A549 (cell line): Measurements from ENCODE around the gene SPATA6L. TPM values are rescaled to one million over a fixed set of nuclear protein-coding genes. Genes with fewer than 3 reads are reported as not detected.
A peak's percentile ranks its signal among the peaks of the same experiment; 100 is the strongest.

Experiments used
- ATAC-seq, 2 experiments: fragments of 200-7000 bp in 1 of 2; fragments of >200 bp in 1 of 2; cut with Nextera tagmentation in 1 of 2; cut with Tn5 transposase in 1 of 2; 3 replicates each; pipeline versions ENCODE4 v1.8.0 to v1.9.1; 2018 to 2020; ENCODE audit warnings: mild to moderate bottlenecking in 1 of 2, moderate library complexity in 1 of 2
- CTCF ChIA-PET: fragments of 300-600 bp; sonication (Branson Sonifier 250); formaldehyde crosslinking; extraction: SDS; loops from one replicate; lab custom pipeline; 2021; ENCODE audit warnings: antibody characterized with exemption, inconsistent platforms; lab: Yijun Ruan, JAX
- POLR2A ChIA-PET: fragments of 350-600 bp; formaldehyde crosslinking; extraction: SDS; loops from one replicate; lab custom pipeline; 2021; ENCODE audit warnings: antibody characterized with exemption, inconsistent platforms; lab: Yijun Ruan, JAX
- DNase-seq, 2 experiments: peaks; one replicate each; pipeline versions ENCODE4 v3.0.0 to v3.0.0-alpha.2; 2011 to 2016; ENCODE audit warnings: low read depth in 1 of 2, low spot score in 1 of 2
- FAIRE-seq: peaks from 2 replicates; lab custom pipeline; 2011; peaks lifted over from hg19 to GRCh38; lab: Jason Lieb, UNC
- H3K27ac ChIP-seq, 2 experiments: fragments of >200 bp; sonication (Bioruptor Twin); formaldehyde crosslinking; 3 replicates each; pipeline ENCODE4 v1.5.1; 2016 to 2017
- H3K4me1 ChIP-seq: fragments of >200 bp; sonication (Bioruptor Twin); formaldehyde crosslinking; 3 replicates; pipeline ENCODE4 v1.6.1; 2016
- H3K4me2 ChIP-seq: fragments of >200 bp; sonication (Bioruptor Twin); formaldehyde crosslinking; 3 replicates; pipeline ENCODE4 v1.6.1; 2016
- H3K4me3 ChIP-seq: fragments of >200 bp; sonication (Bioruptor Twin); formaldehyde crosslinking; 3 replicates; pipeline ENCODE4 v1.5.1; 2016
- H3K9me3 ChIP-seq: fragments of >200 bp; sonication (Bioruptor Twin); formaldehyde crosslinking; 3 replicates; pipeline ENCODE4 v1.6.1; 2016
- BCL3 ChIP-seq: fragments of >200 bp; sonication (Bioruptor Twin); formaldehyde crosslinking; IDR thresholded peaks from 3 replicates; pipeline ENCODE4 v1.6.1; 2016
- CBX8 ChIP-seq: fragments of 200-600 bp; sonication (generic); IDR thresholded peaks from 2 replicates; pipeline ENCODE4 v1.6.1; 2016
- EHF ChIP-seq: fragments of 250-450 bp; sonication (Bioruptor Pico); IDR thresholded peaks from 2 replicates; pipeline ENCODE4 v1.5.0; 2020; ENCODE audit warnings: mild to moderate bottlenecking
- ELK1 ChIP-seq: fragments of 150-350 bp; IDR thresholded peaks from 2 replicates; pipeline ENCODE4 v1.6.1; 2014; ENCODE audit warnings: low read depth, mild to moderate bottlenecking, low read length
- FOXS1 ChIP-seq: fragments of 250-450 bp; sonication (Bioruptor Pico); IDR thresholded peaks from 2 replicates; pipeline ENCODE4 v1.5.0; 2020; ENCODE audit warnings: mild to moderate bottlenecking, moderate library complexity
- KDM5A ChIP-seq: fragments of 200-600 bp; sonication (generic); IDR thresholded peaks from 2 replicates; pipeline ENCODE4 v1.6.1; 2016; ENCODE audit warnings: antibody characterized with exemption, mild to moderate bottlenecking
- MAX ChIP-seq: IDR thresholded peaks from 2 replicates; pipeline ENCODE4 v1.6.1; 2012
- MAZ ChIP-seq: fragments of 150-350 bp; IDR thresholded peaks from 2 replicates; pipeline ENCODE4 v1.6.1; 2014; ENCODE audit warnings: antibody characterized with exemption, low read depth, low read length, borderline replicate concordance
- MYC ChIP-seq: IDR thresholded peaks from 2 replicates; pipeline ENCODE4 v1.6.1; 2012; ENCODE audit warnings: mild to moderate bottlenecking, inconsistent platforms, low read length, improper control_type of control experiment, borderline replicate concordance
- NFE2L2 ChIP-seq: fragments of 150-350 bp; conservative IDR thresholded peaks from 2 replicates; pipeline ENCODE4 v1.6.1; 2014; ENCODE audit warnings: low read length
- NPAS2 ChIP-seq: fragments of 250-450 bp; sonication (Bioruptor Pico); IDR thresholded peaks from 2 replicates; pipeline ENCODE4 v1.8.0; 2022; ENCODE audit warnings: mild to moderate bottlenecking, moderate library complexity, borderline replicate concordance
- POLR2A ChIP-seq: IDR thresholded peaks from 2 replicates; pipeline ENCODE4 v1.6.1; 2012; ENCODE audit warnings: mild to moderate bottlenecking, low read length
- POLR2AphosphoS2 ChIP-seq: conservative IDR thresholded peaks from 2 replicates; pipeline ENCODE4 v1.6.1; 2012; ENCODE audit warnings: low read length, improper control_type of control experiment, inconsistent platforms
- RCOR1 ChIP-seq: fragments of 150-350 bp; IDR thresholded peaks from 2 replicates; pipeline ENCODE4 v1.6.1; 2014; ENCODE audit warnings: antibody characterized with exemption, low read length, low read depth
- RNF2 ChIP-seq: fragments of 200-600 bp; sonication (generic); IDR thresholded peaks from 2 replicates; pipeline ENCODE4 v1.6.1; 2016; ENCODE audit warnings: low read depth, mild to moderate bottlenecking, antibody characterized with exemption, moderate library complexity, borderline replicate concordance
- SMC3 ChIP-seq: fragments of >200 bp; sonication (Bioruptor Twin); formaldehyde crosslinking; IDR thresholded peaks from 3 replicates; pipeline ENCODE4 v1.6.1; 2018; ENCODE audit warnings: inconsistent platforms
- SREBF2 ChIP-seq: fragments of 450-650 bp; IDR thresholded peaks from 2 replicates; pipeline ENCODE4 v1.6.1; 2014; ENCODE audit warnings: mild to moderate bottlenecking, moderate library complexity
- USF2 ChIP-seq: fragments of 450-650 bp; IDR thresholded peaks from 2 replicates; pipeline ENCODE4 v1.6.1; 2014; ENCODE audit warnings: antibody characterized with exemption
- ZC3H11A ChIP-seq: fragments of 450-650 bp; IDR thresholded peaks from 2 replicates; pipeline ENCODE4 v1.6.1; 2014; ENCODE audit warnings: antibody characterized with exemption, mild to moderate bottlenecking
- ZFP36 ChIP-seq: fragments of 450-650 bp; IDR thresholded peaks from 2 replicates; pipeline ENCODE4 v1.6.1; 2014; ENCODE audit warnings: borderline replicate concordance; ENCODE audit not compliant: partially characterized antibody
- ZNF302 ChIP-seq: fragments of 250-450 bp; sonication (Bioruptor Pico); IDR thresholded peaks from 2 replicates; pipeline ENCODE4 v1.9.0; 2021; ENCODE audit warnings: inconsistent platforms, mild to moderate bottlenecking, moderate library complexity
- ZSCAN20 ChIP-seq: fragments of 250-450 bp; sonication (Bioruptor Pico); IDR thresholded peaks from 2 replicates; pipeline ENCODE4 v1.8.0; 2022; ENCODE audit warnings: mild to moderate bottlenecking, moderate library complexity
- WGBS: methylation state at CpG from one replicate; pipeline ENCODE4 v1.1.6; 2017; ENCODE audit errors: missing lambda C conversion rate; 5-methylcytosine and 5-hydroxymethylcytosine counted together
- polyA plus RNA-seq, 4 experiments: library from polyadenylated mRNA; depleted of rRNA in 3 of 4; stranded (reverse); fragments of >200 nt; fragmentation: RNase III in 1 of 4; extraction: RNeasy Plus Mini Kit Qiagen cat#74134 plus additional on column Dnase treatment in 1 of 4; gene quantifications; 2 replicates in 3 of 4; 3 replicates in 1 of 4; pipeline ENCODE4 v1.2.3, GENCODE V29; 2011 to 2017
- TF ChIP-seq, protein P1 (sequence below): fragments of >200 bp; sonication (Bioruptor Twin); formaldehyde crosslinking; IDR thresholded peaks from 3 replicates; pipeline ENCODE4 v1.5.1; 2016

Gene SPATA6L
- polyA plus RNA-seq, 2 of the 4 experiments (the other 2 are of a cell fraction): 0.99 to 6.6 TPM

GRCh38 chr9:4665357-4665756 is 923 bp downstream of the SPATA6L start (continued):
- no peak for TF ChIP-seq RCOR1
- TF ChIP-seq ZNF302: no peak
- TF ChIP-seq RNF2: no peak
- no peak for TF ChIP-seq ZC3H11A

DNA sequence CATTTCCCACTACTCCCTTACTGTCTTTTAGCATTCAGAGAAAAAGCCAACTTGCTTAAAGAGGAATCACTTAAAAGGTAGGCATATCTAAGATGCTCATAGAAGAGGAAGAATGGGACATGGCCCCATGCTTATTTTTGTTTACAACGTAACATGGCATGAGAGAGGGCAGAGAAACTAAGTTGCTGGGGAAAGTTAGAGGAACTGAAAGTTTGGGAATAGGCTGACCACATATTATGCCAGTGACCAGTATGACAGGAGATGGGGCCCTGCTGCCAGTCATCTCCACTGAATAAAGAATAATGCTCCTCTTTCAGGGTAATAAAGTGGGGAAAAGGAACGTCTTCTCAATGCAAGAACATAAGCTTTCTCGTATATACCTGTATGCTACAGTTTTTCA is 2.3 kb downstream of the SPATA6L start:
- DNase-seq: no peak
- Histone ChIP-seq H3K9me3 (no peaks in the 10 kb centered on the region), H3K4me2 (peak overlapping the region; percentile 98), H3K4me1 (peaks cover 36% of the 10 kb centered on the region), H3K4me3 (0 out of 3 replicates have a peak overlapping the region, but pooled peaks have one; percentile 84), H3K27ac (peak overlapping the region in 1 of 2 experiments; percentile 9; a peak in 1 of 6 replicates)
- ATAC-seq: no peak
- TF ChIP-seq NPAS2 (CRISPR knock-in tag): no peak
- no peak for TF ChIP-seq USF2
- TF ChIP-seq EHF (CRISPR knock-in tag): no peak
- CTCF ChIA-PET: interaction anchor here (1.2 to 5.5 kb wide), 6 partner anchors 8 to 324 kb away, joined by 3 to 37 read pairs (median 4); partner anchors contain the start of genes AK3 and CDC37L1
- no peak for FAIRE-seq
- POLR2A ChIA-PET: interaction anchor here (2.9 to 3.8 kb wide), 2 partner anchors 14 to 16 kb away, joined by 31 to 37 read pairs; partner anchors contain the start of gene CDC37L1
- WGBS: 71% methylated on average over 3 of the region's 3 CpGs

- peaks cover 40% of the 10 kb centered on the region for H3K4me1 ChIP-seq
- CTCF ChIA-PET: interaction anchor here (0.5 to 5.5 kb wide), 11 partner anchors 9 to 130 kb away, joined by 3 to 37 read pairs (median 4); partner anchors contain the start of gene AK3
- peak overlapping the region; percentile 92 to 99 for H3K27ac ChIP-seq
- H3K4me2 ChIP-seq: peak overlapping the region; percentile 98
- POLR2A ChIA-PET: interaction anchor here (1.4 to 3.8 kb wide), 3 partner anchors 15 to 16 kb away, joined by 5 to 37 read pairs (median 8); partner anchors contain the start of gene CDC37L1
- FAIRE-seq (no peak), DNase-seq (peak in 1 of 2 experiments; percentile 38)
- no peaks in the 10 kb centered on the region for H3K9me3 ChIP-seq
- TF ChIP-seq ZFP36: no peak
- TF ChIP-seq NPAS2 (CRISPR knock-in tag): no peak
- TF ChIP-seq NFE2L2: no peak
- no peak for TF ChIP-seq POLR2AphosphoS2
- no peak for TF ChIP-seq POLR2A
- TF ChIP-seq MAZ: no peak
- TF ChIP-seq EHF (CRISPR knock-in tag): no peak
- no peak for TF ChIP-seq KDM5A
- no peak for TF ChIP-seq ZSCAN20 (CRISPR knock-in tag)
- no peak for TF ChIP-seq ELK1
- TF ChIP-seq, all 56 proteins: peak for 0
- WGBS: 14% methylated on average over 13 of the region's 13 CpGs
- peak overlapping the region; percentile 84 for H3K4me3 ChIP-seq
- ATAC-seq: peak in 1 of 2 experiments; percentile 18; a peak in 3 of 6 replicates
Measured at GRCh38 chr9:4662989-4663792, 3.1 kb downstream of the SPATA6L start.

DNA sequence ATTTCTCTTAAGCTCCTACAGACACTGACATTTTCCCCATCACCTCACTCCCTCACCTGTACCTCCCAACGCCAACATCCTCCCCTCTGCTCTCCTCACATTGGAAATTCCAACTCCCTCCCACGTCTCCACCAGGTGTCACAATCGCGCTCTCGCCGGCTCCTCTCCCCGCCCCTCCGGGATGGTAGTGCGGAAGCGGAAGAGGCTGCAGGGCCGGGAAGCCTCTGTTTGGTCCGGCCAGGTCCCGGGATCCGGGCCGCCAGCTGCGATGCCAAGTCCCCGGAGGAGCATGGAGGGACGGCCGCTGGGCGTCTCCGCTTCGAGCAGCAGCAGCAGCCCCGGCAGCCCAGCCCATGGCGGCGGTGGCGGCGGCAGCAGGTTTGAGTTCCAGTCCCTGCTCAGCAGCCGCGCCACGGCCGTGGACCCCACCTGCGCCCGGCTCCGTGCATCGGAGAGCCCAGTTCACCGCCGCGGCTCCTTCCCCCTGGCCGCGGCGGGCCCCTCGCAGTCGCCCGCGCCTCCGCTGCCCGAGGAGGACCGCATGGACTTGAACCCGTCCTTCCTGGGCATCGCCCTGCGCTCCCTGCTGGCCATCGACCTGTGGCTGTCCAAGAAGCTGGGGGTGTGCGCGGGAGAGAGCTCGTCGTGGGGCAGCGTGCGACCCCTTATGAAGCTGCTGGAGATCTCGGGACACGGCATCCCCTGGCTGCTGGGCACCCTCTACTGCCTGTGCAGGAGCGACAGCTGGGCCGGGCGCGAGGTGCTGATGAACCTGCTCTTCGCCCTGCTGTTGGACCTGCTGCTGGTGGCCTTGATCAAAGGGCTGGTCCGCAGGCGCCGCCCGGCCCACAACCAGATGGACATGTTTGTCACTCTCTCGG is 3.9 kb downstream of the SPATA6L start, which contains the start of gene PLPP6:
Gene PLPP6 (plus strand): TSS at position 187 of the 881 bp plus-strand sequence. CDS start 82 bp downstream, at position 269.
- FAIRE-seq (peak; percentile 46), DNase-seq (peak; percentile 89 to 91), ATAC-seq (peak; percentile 95 to 96)
- WGBS: 6% methylated on average over 33 of the region's 70 CpGs
- ChIA-PET POLR2A (interaction anchor here (1.4 to 1.9 kb wide), 2 partner anchors 15 to 17 kb away, joined by 5 to 8 read pairs; partner anchors contain the start of gene CDC37L1), CTCF (interaction anchor here (0.5 to 5.5 kb wide), 16 partner anchors 8 to 131 kb away, joined by 3 to 37 read pairs (median 4); partner anchors contain the start of genes AK3 and CDC37L1)
- Histone ChIP-seq H3K4me3 (peak within 1 kb of the TSS; percentile 84), H3K4me1 (peaks cover 49% of the 10 kb centered on the region), H3K4me2 (peak within 1 kb of the TSS; percentile 98), H3K27ac (peak within 1 kb of the TSS; percentile 92 to 99), H3K9me3 (no peaks in the 10 kb centered on the region)
- TF ChIP-seq MYC: peak; percentile 13; the same call in 1 of the 2 replicates
- peak; percentile 66; the same call in 1 of the 3 replicates for TF ChIP-seq BCL3
- no peak for TF ChIP-seq FOXS1 (CRISPR knock-in tag)
- no peak for TF ChIP-seq CBX8
- TF ChIP-seq SREBF2: no peak
- TF ChIP-seq SMC3: peak; percentile 77
- peak; percentile 73 for TF ChIP-seq MAX
- TF ChIP-seq, protein P1, sequence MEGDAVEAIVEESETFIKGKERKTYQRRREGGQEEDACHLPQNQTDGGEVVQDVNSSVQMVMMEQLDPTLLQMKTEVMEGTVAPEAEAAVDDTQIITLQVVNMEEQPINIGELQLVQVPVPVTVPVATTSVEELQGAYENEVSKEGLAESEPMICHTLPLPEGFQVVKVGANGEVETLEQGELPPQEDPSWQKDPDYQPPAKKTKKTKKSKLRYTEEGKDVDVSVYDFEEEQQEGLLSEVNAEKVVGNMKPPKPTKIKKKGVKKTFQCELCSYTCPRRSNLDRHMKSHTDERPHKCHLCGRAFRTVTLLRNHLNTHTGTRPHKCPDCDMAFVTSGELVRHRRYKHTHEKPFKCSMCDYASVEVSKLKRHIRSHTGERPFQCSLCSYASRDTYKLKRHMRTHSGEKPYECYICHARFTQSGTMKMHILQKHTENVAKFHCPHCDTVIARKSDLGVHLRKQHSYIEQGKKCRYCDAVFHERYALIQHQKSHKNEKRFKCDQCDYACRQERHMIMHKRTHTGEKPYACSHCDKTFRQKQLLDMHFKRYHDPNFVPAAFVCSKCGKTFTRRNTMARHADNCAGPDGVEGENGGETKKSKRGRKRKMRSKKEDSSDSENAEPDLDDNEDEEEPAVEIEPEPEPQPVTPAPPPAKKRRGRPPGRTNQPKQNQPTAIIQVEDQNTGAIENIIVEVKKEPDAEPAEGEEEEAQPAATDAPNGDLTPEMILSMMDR: peak; percentile 58
- no peak for TF ChIP-seq ZFP36
- no peak for TF ChIP-seq NFE2L2
